GM12801 (cell line): ENCODE results near the gene HDAC4.

ENCODE experiments used
- CTCF ChIP-seq: IDR thresholded peaks from one replicate; pipeline ENCODE4 v1.5.1; 2011; ENCODE audit warnings: control low read depth; ENCODE audit not compliant: insufficient read length; ENCODE audit errors: extremely low read depth

Gene HDAC4

GRCh38 chr2:239117831-239118230 lies 283.0 kb downstream of the HDAC4 start:
- no peak for TF ChIP-seq CTCF

DNA sequence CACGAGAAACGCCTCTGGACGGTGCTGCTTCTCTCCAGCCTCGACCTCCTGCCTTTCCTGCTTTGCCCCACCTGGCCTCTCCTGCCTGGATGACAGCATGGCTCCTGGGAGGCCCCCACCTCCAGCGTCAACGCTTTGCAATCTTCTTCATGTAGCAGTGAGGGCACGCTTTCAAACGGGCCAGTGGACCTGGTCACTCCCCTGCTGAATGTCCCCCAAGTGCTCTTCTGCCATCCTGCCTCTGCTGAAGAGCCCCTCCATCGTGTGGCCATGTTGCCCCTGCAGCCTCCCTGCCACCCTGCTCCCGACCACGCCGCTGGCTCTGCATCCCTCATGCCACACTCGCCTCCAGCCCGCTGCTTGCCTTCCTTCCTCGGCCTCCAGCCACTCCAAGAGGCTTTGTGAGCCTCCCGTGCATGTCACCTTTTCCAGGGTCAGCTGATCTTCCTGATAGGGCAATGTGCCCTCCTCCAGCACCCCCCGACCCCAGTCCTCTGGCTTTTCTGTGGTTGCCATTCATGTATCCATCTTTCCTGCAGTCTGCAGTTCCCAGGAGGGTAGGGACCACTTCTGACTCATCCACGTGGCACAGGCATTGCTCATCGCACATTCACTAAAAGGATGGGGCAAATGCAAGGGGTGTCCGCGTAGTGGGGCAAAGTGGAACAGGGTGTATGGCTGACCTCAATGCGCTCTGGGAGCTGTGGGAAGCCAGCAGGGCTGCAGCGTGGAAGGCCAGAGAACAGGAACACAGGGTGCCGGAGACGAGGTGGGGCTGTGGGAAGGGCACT lies 284.2 kb downstream of the HDAC4 start:
- TF ChIP-seq CTCF: no peak

- TF ChIP-seq CTCF: no peak
These were observed 285.2 kb downstream of the HDAC4 start for GRCh38 chr2:239115616-239116015.

GRCh38 chr2:239114616-239115265 lies 286.1 kb downstream of the HDAC4 start:
- no peak for TF ChIP-seq CTCF

GRCh38 chr2:239114119-239114581 lies 286.7 kb downstream of the HDAC4 start:
- TF ChIP-seq CTCF: no peak

DNA sequence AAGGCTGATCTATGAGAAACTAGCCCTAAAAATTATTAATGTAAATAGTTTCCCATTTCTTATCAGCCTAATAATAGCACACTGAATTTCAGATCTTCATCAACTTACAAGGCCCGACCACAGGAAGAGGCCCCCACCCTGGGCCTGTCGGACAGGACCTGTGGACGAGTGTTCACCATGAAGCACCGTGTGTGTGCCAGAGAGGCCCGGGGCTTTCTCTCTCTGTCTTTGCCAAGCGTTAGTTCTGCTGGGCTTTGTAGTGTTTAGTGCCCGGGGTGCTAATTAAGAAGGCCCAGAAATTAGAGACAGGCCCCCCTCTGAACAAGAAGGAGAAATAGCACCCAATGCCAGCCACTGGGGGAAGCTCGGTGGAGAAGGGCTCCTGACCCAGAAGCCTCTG lies 287.2 kb downstream of the HDAC4 start:
- no peak for TF ChIP-seq CTCF

GRCh38 chr2:239113171-239113570 lies 287.6 kb downstream of the HDAC4 start:
- no peak for TF ChIP-seq CTCF
